OCI-LY3 (cell line): ENCODE data around the gene MUC15.

Source experiments
- H2AFZ ChIP-seq: fragments of 200-600, 300-600 bp; shearing (Covaris generic); 2 replicates; pipeline ENCODE4 v1.6.0; 2014; ENCODE audit warnings: antibody characterized with exemption, low read depth, low read length
- H3K27ac ChIP-seq: fragments of 200-600, 300-600 bp; sonication (generic); 2 replicates; pipeline ENCODE4 v1.5.1; 2014; ENCODE audit warnings: mild to moderate bottlenecking, low read length, moderate library complexity, mixed read lengths
- H3K27me3 ChIP-seq: fragments of 200-600, 300-600 bp; sonication (generic); 2 replicates; pipeline ENCODE4 v1.6.1; 2014; ENCODE audit warnings: low read depth, low read length, mixed read lengths
- H3K36me3 ChIP-seq: fragments of 200-600, 300-600 bp; sonication (generic); replicated peaks from 2 replicates; pipeline ENCODE3; 2014; ENCODE audit warnings: low read depth, low read length, mixed read lengths
- H3K4me1 ChIP-seq: fragments of 300-600, 200-600 bp; sonication (generic); 2 replicates; pipeline ENCODE4 v1.6.1; 2014; ENCODE audit warnings: low read length, mixed read lengths
- H3K4me2 ChIP-seq: fragments of 200-600, 300-600 bp; sonication (generic); 2 replicates; pipeline ENCODE4 v1.6.1; 2014; ENCODE audit warnings: low read length, mixed read lengths
- H3K4me3 ChIP-seq: fragments of 300-600, 200-600 bp; sonication (generic); 2 replicates; pipeline ENCODE4 v1.5.1; 2014; ENCODE audit warnings: antibody characterized with exemption, mild to moderate bottlenecking, low read length, moderate library complexity
- H3K79me2 ChIP-seq: fragments of 300-600, 200-600 bp; shearing (Covaris generic); 2 replicates; pipeline ENCODE4 v1.6.1; 2014; ENCODE audit warnings: mild to moderate bottlenecking, low read length, mixed read lengths
- H3K9ac ChIP-seq: fragments of 300-600, 200-600 bp; shearing (Covaris generic); 2 replicates; pipeline ENCODE4 v1.6.0; 2014; ENCODE audit warnings: mild to moderate bottlenecking, low read length, moderate library complexity
- H3K9me3 ChIP-seq: fragments of 200-600, 300-600 bp; shearing (Covaris generic); 2 replicates; pipeline ENCODE4 v1.6.1; 2014; ENCODE audit warnings: low read length, mixed read lengths; ENCODE audit not compliant: insufficient read depth
- H4K20me1 ChIP-seq: fragments of 200-600, 300-600 bp; sonication (generic); 2 replicates; pipeline ENCODE4 v1.6.1; 2016; ENCODE audit warnings: low read length, mixed read lengths; ENCODE audit not compliant: insufficient read depth
- EZH2phosphoT487 ChIP-seq: fragments of 200-600 bp; shearing (Covaris generic); IDR thresholded peaks from 2 replicates; pipeline ENCODE4 v1.6.1; 2018; ENCODE audit warnings: antibody characterized with exemption, mixed run types, low read depth
- TF ChIP-seq, protein P1 (sequence below): fragments of 200-600, 300-600 bp; sonication (generic); IDR thresholded peaks from 2 replicates; pipeline ENCODE4 v1.5.1; 2014; ENCODE audit warnings: antibody characterized with exemption, low read length, low read depth

MUC15 gene

DNA sequence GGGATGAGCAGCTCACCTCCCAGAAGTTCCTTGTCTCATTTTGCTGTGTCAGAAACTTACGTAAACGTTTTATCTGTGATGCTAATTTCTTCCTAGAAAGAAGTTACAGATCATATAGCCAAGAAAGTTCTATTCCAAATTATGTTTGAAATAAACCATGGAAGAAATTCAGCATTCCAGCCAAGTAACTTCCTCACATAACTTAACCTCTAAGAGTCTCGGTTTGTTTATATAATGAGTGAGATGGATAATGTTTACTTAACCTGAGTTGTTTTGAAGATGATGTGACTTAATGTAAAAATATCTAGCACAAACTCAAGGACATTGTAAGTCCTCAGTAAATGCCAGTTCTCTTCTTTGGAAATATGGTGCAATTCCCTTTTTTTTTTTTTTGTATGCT is 8.9 kb upstream of the MUC15 start:
- no peaks in the 10 kb centered on the region for H4K20me1 ChIP-seq
- no peak overlapping the region for H3K9ac ChIP-seq
- no peak for TF ChIP-seq EZH2phosphoT487
- TF ChIP-seq, protein P1, sequence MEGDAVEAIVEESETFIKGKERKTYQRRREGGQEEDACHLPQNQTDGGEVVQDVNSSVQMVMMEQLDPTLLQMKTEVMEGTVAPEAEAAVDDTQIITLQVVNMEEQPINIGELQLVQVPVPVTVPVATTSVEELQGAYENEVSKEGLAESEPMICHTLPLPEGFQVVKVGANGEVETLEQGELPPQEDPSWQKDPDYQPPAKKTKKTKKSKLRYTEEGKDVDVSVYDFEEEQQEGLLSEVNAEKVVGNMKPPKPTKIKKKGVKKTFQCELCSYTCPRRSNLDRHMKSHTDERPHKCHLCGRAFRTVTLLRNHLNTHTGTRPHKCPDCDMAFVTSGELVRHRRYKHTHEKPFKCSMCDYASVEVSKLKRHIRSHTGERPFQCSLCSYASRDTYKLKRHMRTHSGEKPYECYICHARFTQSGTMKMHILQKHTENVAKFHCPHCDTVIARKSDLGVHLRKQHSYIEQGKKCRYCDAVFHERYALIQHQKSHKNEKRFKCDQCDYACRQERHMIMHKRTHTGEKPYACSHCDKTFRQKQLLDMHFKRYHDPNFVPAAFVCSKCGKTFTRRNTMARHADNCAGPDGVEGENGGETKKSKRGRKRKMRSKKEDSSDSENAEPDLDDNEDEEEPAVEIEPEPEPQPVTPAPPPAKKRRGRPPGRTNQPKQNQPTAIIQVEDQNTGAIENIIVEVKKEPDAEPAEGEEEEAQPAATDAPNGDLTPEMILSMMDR = no peak
- H2AFZ ChIP-seq = no peak overlapping the region
- H3K79me2 ChIP-seq = no peaks in the 10 kb centered on the region
- no peaks in the 10 kb centered on the region for H3K4me1 ChIP-seq
- H3K27ac ChIP-seq = no peak overlapping the region
- no peaks in the 10 kb centered on the region for H3K9me3 ChIP-seq
- H3K27me3 ChIP-seq = no peaks in the 10 kb centered on the region
- no peak overlapping the region for H3K4me3 ChIP-seq
- H3K36me3 ChIP-seq = no peaks in the 10 kb centered on the region
- no peak overlapping the region for H3K4me2 ChIP-seq

DNA sequence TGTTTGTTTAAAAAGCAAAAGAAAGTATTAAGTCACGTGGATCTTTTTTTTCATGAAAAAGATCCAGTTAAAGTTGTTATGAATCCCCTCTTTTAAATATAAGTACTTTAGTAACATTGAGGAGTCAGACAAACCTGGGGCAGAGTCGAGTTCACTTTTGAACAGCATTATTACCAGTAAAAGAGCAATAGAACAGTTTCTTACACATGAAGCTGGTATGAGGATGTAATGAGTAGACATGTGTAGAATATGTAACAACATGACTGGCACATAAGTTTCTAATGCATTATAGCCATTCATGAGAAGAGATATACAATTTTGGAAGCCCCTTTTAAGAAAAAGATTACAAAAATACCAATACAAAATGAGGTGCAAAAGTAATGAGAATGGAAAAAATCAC is 7.6 kb upstream of the MUC15 start:
- Histone ChIP-seq H3K4me2 (no peak overlapping the region), H3K4me3 (no peak overlapping the region), H3K9me3 (no peaks in the 10 kb centered on the region), H3K27me3 (no peaks in the 10 kb centered on the region), H3K36me3 (no peaks in the 10 kb centered on the region), H4K20me1 (no peaks in the 10 kb centered on the region), H3K4me1 (no peaks in the 10 kb centered on the region), H3K9ac (no peak overlapping the region), H3K79me2 (no peaks in the 10 kb centered on the region), H2AFZ (no peak overlapping the region), H3K27ac (no peak overlapping the region)
- TF ChIP-seq, protein P1 = no peak

DNA sequence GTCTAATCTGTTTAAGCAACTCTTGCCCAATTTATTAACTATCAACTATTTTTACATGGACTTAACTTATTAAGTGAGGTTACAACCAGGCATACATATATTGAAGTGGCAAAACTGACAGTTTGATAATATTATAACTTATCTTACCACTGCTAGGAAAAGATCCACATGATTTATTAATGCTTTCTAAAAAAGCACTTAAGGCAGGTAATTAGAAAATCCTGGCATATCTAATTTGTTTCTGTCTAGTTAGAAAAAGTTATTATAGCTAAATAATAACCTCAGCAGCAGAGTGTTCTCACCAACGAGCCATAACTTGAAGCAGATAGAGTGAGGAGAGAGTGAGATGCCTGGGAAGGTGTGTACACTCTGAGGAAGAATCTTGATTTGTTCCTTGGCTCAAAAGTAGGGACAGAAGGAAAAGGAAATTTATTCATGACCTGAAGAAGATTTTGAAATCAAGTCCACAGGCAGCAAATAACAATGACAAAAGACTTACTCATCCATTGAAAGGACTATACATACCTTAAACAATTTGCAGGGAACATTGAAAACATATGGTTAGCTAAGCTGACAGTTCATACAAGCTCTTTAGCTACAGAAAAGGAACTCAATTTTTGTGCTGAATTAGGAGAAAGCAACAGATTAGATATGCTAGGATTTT is 7.1 kb upstream of the MUC15 start:
- no peak for TF ChIP-seq EZH2phosphoT487
- TF ChIP-seq, protein P1 = no peak
- Histone ChIP-seq H3K9me3 (no peaks in the 10 kb centered on the region), H3K4me3 (no peak overlapping the region), H4K20me1 (no peaks in the 10 kb centered on the region), H3K36me3 (no peaks in the 10 kb centered on the region), H3K4me2 (no peak overlapping the region), H3K4me1 (no peaks in the 10 kb centered on the region), H3K27me3 (no peaks in the 10 kb centered on the region), H2AFZ (no peak overlapping the region), H3K9ac (no peak overlapping the region), H3K79me2 (no peaks in the 10 kb centered on the region), H3K27ac (no peak overlapping the region)

DNA sequence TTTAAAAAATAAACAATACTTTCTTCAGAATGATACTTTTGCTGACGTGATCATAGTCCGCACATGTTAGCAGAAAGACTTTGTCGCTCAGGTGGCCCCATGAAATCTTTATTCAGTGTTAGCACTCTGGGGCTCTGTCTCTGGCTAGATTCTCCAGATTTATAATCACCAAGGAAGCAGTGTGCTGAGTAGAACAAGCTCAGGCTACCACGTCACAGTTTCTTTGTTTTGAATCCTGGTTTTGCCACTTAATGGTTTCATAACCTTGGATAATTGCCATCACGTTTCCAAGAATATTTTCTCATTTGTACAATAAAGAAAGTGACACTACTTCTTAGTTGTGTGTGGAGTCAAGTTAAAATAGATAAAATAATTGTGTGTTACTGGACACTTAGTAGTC is 3.9 kb upstream of the MUC15 start:
- no peak overlapping the region for H2AFZ ChIP-seq
- no peak overlapping the region for H3K9ac ChIP-seq
- no peaks in the 10 kb centered on the region for H3K36me3 ChIP-seq
- H3K27me3 ChIP-seq = no peaks in the 10 kb centered on the region
- H3K9me3 ChIP-seq = no peaks in the 10 kb centered on the region
- H3K4me3 ChIP-seq = no peak overlapping the region
- TF ChIP-seq, protein P1 = no peak
- no peak for TF ChIP-seq EZH2phosphoT487
- no peak overlapping the region for H3K4me2 ChIP-seq
- H3K4me1 ChIP-seq = no peaks in the 10 kb centered on the region
- no peak overlapping the region for H3K27ac ChIP-seq
- no peaks in the 10 kb centered on the region for H4K20me1 ChIP-seq
- no peaks in the 10 kb centered on the region for H3K79me2 ChIP-seq
